GM19239 (cell line): ENCODE results near the gene PPP2R5B.

ENCODE experiments used
- DNase-seq: peaks from one replicate; pipeline ENCODE4 v3.0.0; 2011; ENCODE audit warnings: low spot score; ENCODE audit not compliant: insufficient read length
- FAIRE-seq: peaks from 2 replicates; lab custom pipeline; 2011; peaks lifted over from hg19 to GRCh38; lab: Jason Lieb, UNC

Gene PPP2R5B

GRCh38 chr11:64925536-64926436, 1.3 kb downstream of the PPP2R5B start:
- no peak for FAIRE-seq
- no peak for DNase-seq

GRCh38 chr11:64926689-64927088, 2.2 kb downstream of the PPP2R5B start:
- DNase-seq (no peak), FAIRE-seq (no peak)

- FAIRE-seq (no peak), DNase-seq (no peak)
These were observed 4.5 kb downstream of the PPP2R5B start for GRCh38 chr11:64928957-64929356.

DNA sequence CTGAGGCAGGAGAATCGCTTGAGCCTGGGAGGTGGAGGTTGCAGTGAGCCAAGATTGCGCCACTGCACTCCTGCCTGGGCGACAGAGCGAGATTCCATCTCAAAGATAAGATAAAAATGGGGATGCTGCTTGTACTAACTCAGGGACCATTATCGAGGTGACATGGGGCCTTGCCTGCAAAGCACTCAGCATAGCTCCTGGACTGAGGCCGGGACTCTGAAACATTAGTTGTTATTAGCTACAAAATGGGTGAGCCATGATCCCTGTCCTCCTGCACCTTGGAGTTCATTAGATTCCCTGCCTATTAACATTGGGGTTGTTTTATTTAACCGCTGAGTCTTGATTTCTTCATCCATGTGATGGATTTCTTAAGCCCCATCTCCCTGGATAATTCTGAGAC, 5.1 kb downstream of the PPP2R5B start:
- FAIRE-seq: no peak
- DNase-seq: no peak

DNA sequence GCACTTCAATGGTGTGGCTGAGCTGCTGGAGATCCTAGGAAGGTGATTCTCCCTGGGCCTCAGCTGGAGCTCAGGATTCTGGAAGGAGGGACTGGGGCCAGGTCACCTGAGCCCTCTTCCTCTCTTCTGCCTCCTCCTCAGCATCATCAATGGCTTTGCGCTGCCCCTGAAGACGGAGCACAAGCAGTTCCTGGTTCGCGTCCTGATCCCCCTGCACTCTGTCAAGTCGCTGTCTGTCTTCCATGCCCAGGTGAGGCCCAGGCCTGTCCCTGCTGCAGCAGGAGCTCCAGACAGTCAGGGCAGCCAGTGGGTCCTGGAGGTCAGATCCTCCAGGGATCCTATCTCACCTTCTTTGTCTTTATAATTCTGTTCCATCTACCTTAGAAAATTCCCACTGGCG, 5.9 kb downstream of the PPP2R5B start:
- FAIRE-seq: no peak
- no peak for DNase-seq

- no peak for DNase-seq
- no peak for FAIRE-seq
These were observed 6.8 kb downstream of the PPP2R5B start for GRCh38 chr11:64931290-64931689.

DNA sequence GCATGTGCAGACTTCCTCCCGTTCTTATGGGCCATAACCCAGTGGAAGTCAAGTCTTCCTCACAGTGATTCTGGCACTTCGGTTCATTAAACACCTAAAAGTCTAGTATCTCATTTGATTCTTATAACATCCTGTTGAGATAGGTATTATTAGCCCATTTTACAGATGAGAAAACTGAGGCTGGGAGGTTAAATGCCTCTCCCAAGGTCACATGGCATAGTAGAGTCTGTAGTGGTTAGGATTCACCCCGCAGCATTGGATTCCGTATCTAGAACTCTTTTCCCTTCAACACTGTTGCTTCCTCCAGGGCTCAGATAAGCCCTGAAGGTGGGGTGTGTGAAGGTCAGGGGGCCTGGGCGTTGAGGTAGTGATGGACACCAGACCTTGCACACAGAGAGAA, 7.8 kb downstream of the PPP2R5B start:
- DNase-seq (no peak), FAIRE-seq (no peak)

GRCh38 chr11:64933213-64933934, 8.9 kb downstream of the PPP2R5B start:
- FAIRE-seq: no peak
- DNase-seq: no peak

- FAIRE-seq: no peak
- no peak for DNase-seq
These were observed 9.6 kb downstream of the PPP2R5B start for GRCh38 chr11:64933935-64934681.

- FAIRE-seq: no peak
- no peak for DNase-seq
These were observed 10.3 kb downstream of the PPP2R5B start for GRCh38 chr11:64934682-64935358.

DNA sequence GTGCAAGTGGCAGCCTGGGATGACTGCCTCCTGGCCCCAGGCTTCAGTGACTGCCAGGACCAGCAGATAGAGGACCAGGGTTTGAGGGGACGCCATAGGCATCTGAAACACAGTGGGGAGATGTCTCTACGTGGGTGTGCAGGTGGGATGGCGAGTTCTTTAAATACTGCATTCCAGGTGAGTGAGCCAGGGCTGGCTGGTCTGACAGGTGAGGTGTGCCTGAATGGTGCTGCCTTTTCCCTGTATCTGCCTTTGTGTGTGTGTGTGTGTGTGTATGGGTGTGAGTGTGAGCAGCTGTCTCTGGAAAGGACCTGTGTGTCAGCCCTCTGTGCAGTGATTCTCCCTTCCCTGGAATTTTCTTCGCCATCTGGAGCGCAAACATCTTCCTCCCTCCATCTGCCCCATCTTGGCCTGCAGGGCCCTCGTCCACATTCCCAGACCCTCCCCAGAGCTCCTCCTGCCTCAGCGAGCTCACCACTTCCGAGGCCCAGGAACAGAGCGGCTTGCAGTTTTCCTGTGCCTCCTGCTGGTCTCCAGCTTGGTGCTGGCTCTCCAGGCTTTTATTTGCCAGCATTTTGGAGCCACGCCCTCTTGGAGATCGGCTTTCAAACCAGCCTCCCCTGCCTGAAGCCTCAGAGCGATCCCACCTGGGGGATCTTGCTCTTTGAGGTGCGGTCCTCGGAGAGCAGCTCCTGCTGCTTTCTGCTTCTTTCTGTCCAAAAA, 11.0 kb downstream of the PPP2R5B start, which contains the start of gene GPHA2:
TSS of gene GPHA2 (minus strand) at position 535 of the 723 bp plus-strand sequence. CDS start at position 102, 433 bp downstream.
- DNase-seq (no peak), FAIRE-seq (no peak)

DNA sequence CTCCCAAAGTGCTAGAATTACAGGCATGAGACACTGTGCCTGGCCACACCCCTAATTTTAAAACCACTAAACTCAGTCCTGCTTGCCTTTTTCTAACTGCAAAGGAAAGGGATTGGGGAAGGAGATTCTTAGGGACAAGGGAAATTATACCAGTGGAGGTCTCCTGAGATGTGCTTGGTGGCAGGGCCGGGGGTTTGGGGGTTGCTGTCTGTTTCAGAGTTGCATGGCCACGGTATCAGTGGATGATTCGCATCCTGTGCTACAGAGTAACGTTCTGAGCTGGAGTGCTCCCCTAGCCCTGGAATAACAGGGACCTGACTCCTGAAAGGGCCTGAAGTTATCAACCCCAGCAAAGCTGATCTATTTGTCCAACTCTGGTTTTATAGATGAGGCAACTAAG, 12.1 kb downstream of the PPP2R5B start:
- FAIRE-seq: no peak
- DNase-seq: no peak

DNA sequence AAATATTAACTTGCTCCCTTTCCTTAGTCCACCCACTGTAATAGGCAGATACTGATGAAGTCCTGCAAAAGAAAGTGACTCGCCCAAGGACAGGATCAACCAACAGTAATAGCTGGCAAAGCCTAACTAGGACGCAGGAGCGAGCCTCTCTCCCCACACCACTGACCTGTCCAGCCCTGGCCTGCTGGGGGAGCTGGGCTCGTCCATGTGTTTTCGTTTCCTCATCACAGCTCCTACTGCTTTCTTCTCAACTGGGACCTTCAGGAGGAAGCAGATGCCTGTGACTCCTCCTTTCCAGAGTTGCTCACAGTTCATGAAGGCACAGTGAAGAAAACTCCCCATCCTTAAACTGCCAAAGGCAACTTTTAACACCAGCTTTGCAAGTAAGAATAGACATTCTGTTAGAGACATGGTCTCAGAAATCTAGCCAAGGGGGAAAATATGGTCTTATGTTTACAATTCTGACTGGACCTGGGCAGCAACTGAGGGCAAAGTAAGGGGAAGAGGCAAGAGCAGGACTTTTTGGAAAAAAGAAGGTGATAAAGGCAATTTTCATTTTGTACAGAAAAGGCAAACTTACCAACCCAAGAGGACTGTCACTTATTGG, 22.8 kb downstream of the PPP2R5B start:
- no peak for DNase-seq
- no peak for FAIRE-seq

- DNase-seq (no peak), FAIRE-seq (no peak)
These were observed 27.0 kb downstream of the PPP2R5B start for GRCh38 chr11:64951529-64951928.

GRCh38 chr11:64954201-64954600, 29.7 kb downstream of the PPP2R5B start:
- no peak for FAIRE-seq
- DNase-seq: no peak

GRCh38 chr11:64959498-64959897, 35.0 kb downstream of the PPP2R5B start:
- no peak for FAIRE-seq
- DNase-seq: no peak

- FAIRE-seq (no peak), DNase-seq (no peak)
These were observed 36.2 kb downstream of the PPP2R5B start for GRCh38 chr11:64960719-64961118.

GRCh38 chr11:64963072-64963631, 38.7 kb downstream of the PPP2R5B start:
- DNase-seq (no peak), FAIRE-seq (no peak)

- DNase-seq (no peak), FAIRE-seq (no peak)
These were observed 42.9 kb downstream of the PPP2R5B start for GRCh38 chr11:64967375-64967774.
